ENCODE results near the gene CNTN1. TPM values are rescaled to one million over a fixed set of nuclear protein-coding genes. Genes with fewer than 3 reads are reported as not detected.

The CNTN1 gene
- total and polyA plus RNA-seq, 2 of the 8 experiments (the other 6 are each of a cell fraction or from before 2014, with no cell fraction given) = 7.2 to 21.8 TPM

DNA sequence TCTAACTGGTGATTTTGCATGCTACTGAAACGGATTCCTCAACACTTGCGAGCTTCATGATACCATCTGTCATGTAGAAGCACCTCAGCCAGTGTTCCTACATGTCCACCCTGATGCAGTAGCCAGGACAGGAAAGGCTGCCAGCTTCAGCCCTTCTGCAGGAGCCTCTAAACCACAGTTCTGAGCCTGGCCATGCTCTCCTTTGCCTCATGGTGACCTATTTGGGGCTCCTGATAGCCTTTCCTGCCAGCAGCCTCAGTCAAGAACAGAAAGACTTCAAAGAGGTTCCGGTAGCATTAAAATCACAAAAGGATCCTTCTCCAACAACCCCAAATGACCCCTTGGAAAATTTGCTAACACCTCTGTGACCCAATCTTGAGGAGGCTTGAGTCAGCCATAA is 96.0 kb downstream of the CNTN1 start:
- FAIRE-seq = peak; percentile 7
- ChIA-PET CTCF (ENCODE audit: partially characterized antibody) (no interaction called here), POLR2A (ENCODE audit: partially characterized antibody) (no interaction called here)
- peaks cover 0 to 5% (median 3%) of the 10 kb centered on the region in 4 experiments; a peak in 4 of 7 replicates for H3K4me1 ChIP-seq (replicated peaks in 1 of 4; ENCODE audit: control insufficient read depth in 3 of 4, insufficient read depth in 4 of 4, low read length in 3 of 4)
- no peak overlapping the region for H4K5ac ChIP-seq (ENCODE audit: insufficient read length, low read depth, low read length)
- no peaks in the 10 kb centered on the region for H3K36me3 ChIP-seq (ENCODE audit: control insufficient read depth in 2 of 4, insufficient read depth in 4 of 4, low read length in 3 of 4)
- H3K23me2 ChIP-seq (ENCODE audit: low read depth, low read length) = 0 out of 2 replicates have a peak, but pooled peaks cover 1% of the 10 kb centered on the region
- DNase-seq (ENCODE audit: low read depth in 1 of 2, low spot score in 2 of 2) = no peak
- no peak overlapping the region for H3K14ac ChIP-seq (ENCODE audit: insufficient read length)
- no peak overlapping the region for H2BK15ac ChIP-seq (ENCODE audit: low read length)
- WGBS, 2 experiments (ENCODE audit: extremely low coverage in 1 of 2, insufficient coverage in 1 of 2, insufficient read length in 1 of 2, insufficient replicate concordance in 2 of 2, low coverage in 1 of 2, low lambda C conversion rate in 2 of 2, missing lambda C conversion rate in 1 of 2) = 85% methylated on average over 3 of the region's 3 CpGs; no CpG with 5 or more reads in 1 of the 2 experiments
- H3K4me3 ChIP-seq (ENCODE audit: extremely low read depth in 1 of 4, insufficient read depth in 2 of 4, low read depth in 3 of 4, low read length in 4 of 4) = no peak overlapping the region
- no peak overlapping the region for H2AFZ ChIP-seq (ENCODE audit: low read length)
- H4K20me1 ChIP-seq (replicated peaks in 1 of 2; ENCODE audit: control insufficient read depth in 1 of 2, insufficient read depth in 2 of 2, low read length in 2 of 2) = no peaks in the 10 kb centered on the region
- H3K56ac ChIP-seq (replicated peaks; ENCODE audit: insufficient read length, low read depth, low read length) = no peak overlapping the region
- no peak overlapping the region for H3K27ac ChIP-seq (ENCODE audit: low read depth, low read length)
- no peaks in the 10 kb centered on the region for H3K79me1 ChIP-seq (ENCODE audit: low read depth, low read length)
- H2BK20ac ChIP-seq (ENCODE audit: low read length) = no peak overlapping the region
- no peaks in the 10 kb centered on the region for H3K79me2 ChIP-seq (ENCODE audit: control insufficient read depth in 1 of 2, insufficient read depth in 2 of 2, low read length in 2 of 2)
- H2BK12ac ChIP-seq (ENCODE audit: low read depth, low read length) = no peak overlapping the region
- H3K18ac ChIP-seq (ENCODE audit: extremely low read depth, low read length) = no peak overlapping the region
- no peaks in the 10 kb centered on the region; a peak in 1 of 7 replicates for H3K27me3 ChIP-seq (replicated peaks in 1 of 4; ENCODE audit: control insufficient read depth in 3 of 4, extremely low read depth in 1 of 4, insufficient read depth in 3 of 4, low read length in 3 of 4)
- H2AK5ac ChIP-seq (ENCODE audit: low read depth, low read length) = no peak overlapping the region
- no peak overlapping the region for H2BK120ac ChIP-seq (replicated peaks; ENCODE audit: low read depth, low read length)
- H4K91ac ChIP-seq (replicated peaks; ENCODE audit: insufficient read length, low read length) = no peak overlapping the region
- no peak overlapping the region for H3K4ac ChIP-seq (replicated peaks; ENCODE audit: insufficient read length, low read depth, low read length)
- H2BK5ac ChIP-seq (ENCODE audit: low read depth, low read length) = no peak overlapping the region
- H4K8ac ChIP-seq (ENCODE audit: extremely low read depth, insufficient read depth, low read length) = no peak overlapping the region
- no peak overlapping the region for H3K9ac ChIP-seq (replicated peaks in 1 of 4; ENCODE audit: extremely low read depth in 1 of 4, low read depth in 3 of 4, low read length in 3 of 4)
- H3K23ac ChIP-seq (ENCODE audit: insufficient read length) = no peak overlapping the region
- 0 out of 4 replicates have a peak overlapping the region, but pooled peaks of 1 of the 2 experiments have one; percentile 21 for H3K4me2 ChIP-seq (ENCODE audit: insufficient read depth in 1 of 2, low read depth in 2 of 2, low read length in 2 of 2)
- no peaks in the 10 kb centered on the region for H3K9me3 ChIP-seq (ENCODE audit: insufficient read depth in 2 of 2, low read depth in 1 of 2, low read length in 1 of 2)
- TF ChIP-seq BCL11A (IDR thresholded peaks at IDR 0.05; ENCODE audit: low read depth in 2 of 2, low read length in 2 of 2) (no peak), SIRT6 (IDR thresholded peaks at IDR 0.05; ENCODE audit: low read length) (no peak), HDAC6 (IDR thresholded peaks at IDR 0.05; ENCODE audit: low read depth, low read length) (no peak), SAP30 (IDR thresholded peaks at IDR 0.05; ENCODE audit: insufficient read depth, insufficient replicate concordance, low read length) (no peak), ASH2L (IDR thresholded peaks at IDR 0.05; ENCODE audit: low read length) (no peak), KDM4A (IDR thresholded peaks at IDR 0.05; ENCODE audit: low read depth, low read length, severe bottlenecking) (no peak), SP4 (IDR thresholded peaks at IDR 0.05; ENCODE audit: low read length) (no peak), TAF7 (optimal IDR thresholded peaks at IDR 0.05; ENCODE audit: borderline replicate concordance, low read depth, low read length) (no peak), CREB1 (IDR thresholded peaks at IDR 0.05) (no peak), CHD1 (IDR thresholded peaks at IDR 0.05; ENCODE audit: low read depth, low read length) (no peak), NRF1 (IDR thresholded peaks at IDR 0.05; ENCODE audit: low read depth, low read length) (no peak), BRCA1 (IDR thresholded peaks at IDR 0.05; ENCODE audit: low read depth, low read length) (no peak), TAF1 (IDR thresholded peaks at IDR 0.05; ENCODE audit: low read depth, low read length) (no peak), EZH2 (IDR thresholded peaks at IDR 0.05; ENCODE audit: low read depth, low read length, severe bottlenecking) (no peak)
- TF ChIP-seq, protein P1, sequence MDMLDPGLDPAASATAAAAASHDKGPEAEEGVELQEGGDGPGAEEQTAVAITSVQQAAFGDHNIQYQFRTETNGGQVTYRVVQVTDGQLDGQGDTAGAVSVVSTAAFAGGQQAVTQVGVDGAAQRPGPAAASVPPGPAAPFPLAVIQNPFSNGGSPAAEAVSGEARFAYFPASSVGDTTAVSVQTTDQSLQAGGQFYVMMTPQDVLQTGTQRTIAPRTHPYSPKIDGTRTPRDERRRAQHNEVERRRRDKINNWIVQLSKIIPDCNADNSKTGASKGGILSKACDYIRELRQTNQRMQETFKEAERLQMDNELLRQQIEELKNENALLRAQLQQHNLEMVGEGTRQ (IDR thresholded peaks at IDR 0.05; ENCODE audit: low read length) = no peak

Measured in H1 (cell line).